HG02870 (cell line): ENCODE data around the gene LANCL1.

ENCODE experiments used
- ATAC-seq: cut with Tn5 transposase; IDR thresholded peaks from one replicate; pipeline ENCODE4 v1.9.1; 2021; ENCODE audit warnings: mild to moderate bottlenecking, moderate library complexity; ENCODE audit not compliant: unreplicated experiment

The LANCL1 gene

GRCh38 chr2:210399440-210400041 is 77.0 kb downstream of the LANCL1 start:
- ATAC-seq: no peak

DNA sequence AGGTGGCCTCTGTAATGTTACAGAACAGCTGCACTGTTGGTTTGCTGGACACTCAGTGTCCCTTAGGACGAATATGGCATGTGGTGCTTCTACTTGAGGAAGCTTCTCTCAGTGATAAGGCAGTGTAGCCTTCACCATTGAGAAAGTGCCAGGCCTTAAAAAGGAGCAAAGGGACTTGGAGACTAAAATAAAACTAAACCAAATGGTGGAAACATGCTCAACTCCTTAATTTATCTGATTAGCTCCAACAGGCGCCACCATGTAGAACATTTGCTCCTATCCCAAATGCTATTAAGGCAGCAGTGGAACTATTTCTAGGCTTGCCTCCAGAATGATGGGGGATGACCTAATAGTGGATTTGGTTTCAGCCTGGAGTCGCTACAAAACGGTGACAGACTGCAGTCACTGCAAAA is 84.1 kb downstream of the LANCL1 start:
- no peak for ATAC-seq

DNA sequence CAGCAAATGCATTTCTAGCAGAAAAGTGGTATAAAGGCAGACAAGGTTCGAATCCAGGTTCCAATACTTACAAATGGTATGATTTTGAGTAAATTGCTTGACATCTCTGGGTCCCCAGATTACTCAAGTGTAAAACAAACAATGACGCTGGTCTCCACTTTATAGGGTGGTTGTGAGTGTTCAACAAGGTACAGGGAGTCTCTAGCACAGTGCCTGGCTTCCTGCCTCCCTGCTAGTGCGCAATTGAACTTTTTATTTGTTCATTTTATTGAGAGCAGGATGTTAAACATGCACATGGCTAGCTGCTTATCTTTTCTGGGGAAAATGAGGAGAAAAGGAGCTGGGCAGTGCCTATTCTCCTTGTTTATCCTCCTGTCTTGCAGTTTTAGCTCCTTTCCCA is 86.7 kb downstream of the LANCL1 start:
- ATAC-seq: no peak

- ATAC-seq: no peak
Measured at GRCh38 chr2:210388148-210388547, 88.4 kb downstream of the LANCL1 start.

- no peak for ATAC-seq
Measured at GRCh38 chr2:210387074-210387473, 89.5 kb downstream of the LANCL1 start.
